Measurements from ENCODE around the gene TRAF7.
"Not testable (repeated sequence)": the region's sequence is repeated elsewhere in the genome, so short reads cannot be mapped to it uniquely, and the experiment has no call there.

GRCh38 chr16:2117960-2118722, 37.4 kb upstream of the TRAF7 start:
- not testable (repeated sequence) for TF ChIP-seq ARNT (IDR thresholded peaks at IDR 0.05); SP1 (IDR thresholded peaks at IDR 0.05); ZNF384 (IDR thresholded peaks at IDR 0.05); ELF4 (IDR thresholded peaks at IDR 0.05); TARDBP (IDR thresholded peaks at IDR 0.05); CTBP1 (IDR thresholded peaks at IDR 0.05; ENCODE audit: borderline replicate concordance); SUZ12 (IDR thresholded peaks at IDR 0.05); L3MBTL2 (conservative IDR thresholded peaks at IDR 0.05); BHLHE40 (IDR thresholded peaks at IDR 0.05; ENCODE audit: borderline replicate concordance); NFRKB (IDR thresholded peaks at IDR 0.05)

Measured in HEK293T (cell line).